GM12892 (cell line): ENCODE results near the gene MRPL28.

Experiments used
- DNase-seq: peaks from one replicate; pipeline ENCODE4 v3.0.0; 2011; ENCODE audit not compliant: insufficient read length
- FAIRE-seq: peaks from 2 replicates; lab custom pipeline; 2011; peaks lifted over from hg19 to GRCh38; lab: Jason Lieb, UNC
- POLR2A ChIP-seq: IDR thresholded peaks from 2 replicates; pipeline ENCODE4 v1.6.1; 2011; ENCODE audit warnings: low read depth, low read length, control low read depth
- POLR2AphosphoS5 ChIP-seq: IDR thresholded peaks from 2 replicates; pipeline ENCODE4 v1.6.1; 2011; ENCODE audit warnings: low read depth, low read length, control low read depth
- TAF1 ChIP-seq: IDR thresholded peaks from 2 replicates; pipeline ENCODE4 v1.6.1; 2011; ENCODE audit warnings: low read depth, mild to moderate bottlenecking, control low read depth, low read length, borderline replicate concordance

MRPL28 gene

GRCh38 chr16:322476-323143, 47.7 kb downstream of the MRPL28 start:
- no peak for FAIRE-seq
- TF ChIP-seq POLR2AphosphoS5, result no peak
- TF ChIP-seq POLR2A, result no peak
- no peak for TF ChIP-seq TAF1
- DNase-seq, result no peak

DNA sequence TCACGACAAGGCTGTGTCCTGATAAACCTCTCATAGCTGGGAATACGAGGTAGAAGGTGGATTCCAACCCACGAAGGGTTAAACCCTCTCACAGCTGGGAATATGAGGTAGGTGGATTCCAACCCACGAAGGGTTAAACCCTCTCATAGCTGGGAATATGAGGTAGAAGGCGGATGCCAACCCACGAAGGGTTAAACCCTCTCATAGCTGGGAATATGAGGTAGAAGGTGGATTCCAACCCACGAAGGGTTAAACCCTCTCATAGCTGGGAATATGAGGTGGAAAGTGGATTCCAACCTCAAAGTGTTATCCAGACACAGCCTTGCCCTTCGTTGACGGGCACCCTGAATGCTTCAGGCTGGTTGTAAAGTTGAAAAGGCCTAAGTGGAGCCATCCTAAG, 48.8 kb downstream of the MRPL28 start:
- TF ChIP-seq TAF1 (no peak), POLR2A (no peak), POLR2AphosphoS5 (no peak)
- no peak for FAIRE-seq
- no peak for DNase-seq

- DNase-seq (no peak), FAIRE-seq (no peak)
- no peak for TF ChIP-seq POLR2A
- no peak for TF ChIP-seq POLR2AphosphoS5
- TF ChIP-seq TAF1, result no peak
These were observed 50.1 kb downstream of the MRPL28 start for GRCh38 chr16:320206-320605.

- TF ChIP-seq POLR2A, result no peak
- TF ChIP-seq TAF1, result no peak
- TF ChIP-seq POLR2AphosphoS5, result no peak
- DNase-seq (no peak), FAIRE-seq (no peak)
These were observed 51.7 kb downstream of the MRPL28 start for GRCh38 chr16:318628-319027.

- FAIRE-seq (no peak), DNase-seq (no peak)
- TF ChIP-seq TAF1 (no peak), POLR2AphosphoS5 (no peak), POLR2A (no peak)
These were observed 52.8 kb downstream of the MRPL28 start for GRCh38 chr16:317583-317982.
